ENCODE results near the gene HAUS8.

DNA sequence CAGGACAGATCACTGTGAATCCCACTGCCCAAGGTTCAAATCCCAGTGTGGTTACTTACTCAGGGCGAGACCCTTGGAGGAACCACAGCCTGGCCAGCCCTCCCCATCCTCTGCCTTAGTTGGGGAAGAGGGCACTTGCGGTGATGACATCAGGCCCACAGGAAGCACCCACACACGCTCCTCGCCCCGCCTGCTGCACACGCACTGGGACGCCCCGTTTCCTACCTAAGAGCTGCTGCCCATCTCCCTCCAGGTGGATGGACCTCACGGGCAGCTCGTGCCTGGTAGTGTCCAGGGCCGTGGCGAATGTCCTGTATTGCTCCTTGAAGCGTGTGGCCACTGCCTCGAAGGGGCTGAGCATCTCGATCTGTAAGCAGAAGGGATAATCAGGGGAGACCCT is 19.6 kb downstream of the HAUS8 start:
- no peak for TF ChIP-seq POLR2A (IDR thresholded peaks at IDR 0.05)
- TF ChIP-seq, protein P1, sequence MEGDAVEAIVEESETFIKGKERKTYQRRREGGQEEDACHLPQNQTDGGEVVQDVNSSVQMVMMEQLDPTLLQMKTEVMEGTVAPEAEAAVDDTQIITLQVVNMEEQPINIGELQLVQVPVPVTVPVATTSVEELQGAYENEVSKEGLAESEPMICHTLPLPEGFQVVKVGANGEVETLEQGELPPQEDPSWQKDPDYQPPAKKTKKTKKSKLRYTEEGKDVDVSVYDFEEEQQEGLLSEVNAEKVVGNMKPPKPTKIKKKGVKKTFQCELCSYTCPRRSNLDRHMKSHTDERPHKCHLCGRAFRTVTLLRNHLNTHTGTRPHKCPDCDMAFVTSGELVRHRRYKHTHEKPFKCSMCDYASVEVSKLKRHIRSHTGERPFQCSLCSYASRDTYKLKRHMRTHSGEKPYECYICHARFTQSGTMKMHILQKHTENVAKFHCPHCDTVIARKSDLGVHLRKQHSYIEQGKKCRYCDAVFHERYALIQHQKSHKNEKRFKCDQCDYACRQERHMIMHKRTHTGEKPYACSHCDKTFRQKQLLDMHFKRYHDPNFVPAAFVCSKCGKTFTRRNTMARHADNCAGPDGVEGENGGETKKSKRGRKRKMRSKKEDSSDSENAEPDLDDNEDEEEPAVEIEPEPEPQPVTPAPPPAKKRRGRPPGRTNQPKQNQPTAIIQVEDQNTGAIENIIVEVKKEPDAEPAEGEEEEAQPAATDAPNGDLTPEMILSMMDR (IDR thresholded peaks at IDR 0.05), result no peak
